NCI-H345 treated with DMSO at 0.1 percent for 48 hours (cell line): ENCODE measurements around the gene GPR78.

Source experiments
- DNase-seq: peaks from one replicate; lab custom pipeline; 2025; ENCODE audit not compliant: unreplicated experiment; lab: John Stamatoyannopoulos, UW

Gene GPR78, protein sequence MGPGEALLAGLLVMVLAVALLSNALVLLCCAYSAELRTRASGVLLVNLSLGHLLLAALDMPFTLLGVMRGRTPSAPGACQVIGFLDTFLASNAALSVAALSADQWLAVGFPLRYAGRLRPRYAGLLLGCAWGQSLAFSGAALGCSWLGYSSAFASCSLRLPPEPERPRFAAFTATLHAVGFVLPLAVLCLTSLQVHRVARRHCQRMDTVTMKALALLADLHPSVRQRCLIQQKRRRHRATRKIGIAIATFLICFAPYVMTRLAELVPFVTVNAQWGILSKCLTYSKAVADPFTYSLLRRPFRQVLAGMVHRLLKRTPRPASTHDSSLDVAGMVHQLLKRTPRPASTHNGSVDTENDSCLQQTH

DNA sequence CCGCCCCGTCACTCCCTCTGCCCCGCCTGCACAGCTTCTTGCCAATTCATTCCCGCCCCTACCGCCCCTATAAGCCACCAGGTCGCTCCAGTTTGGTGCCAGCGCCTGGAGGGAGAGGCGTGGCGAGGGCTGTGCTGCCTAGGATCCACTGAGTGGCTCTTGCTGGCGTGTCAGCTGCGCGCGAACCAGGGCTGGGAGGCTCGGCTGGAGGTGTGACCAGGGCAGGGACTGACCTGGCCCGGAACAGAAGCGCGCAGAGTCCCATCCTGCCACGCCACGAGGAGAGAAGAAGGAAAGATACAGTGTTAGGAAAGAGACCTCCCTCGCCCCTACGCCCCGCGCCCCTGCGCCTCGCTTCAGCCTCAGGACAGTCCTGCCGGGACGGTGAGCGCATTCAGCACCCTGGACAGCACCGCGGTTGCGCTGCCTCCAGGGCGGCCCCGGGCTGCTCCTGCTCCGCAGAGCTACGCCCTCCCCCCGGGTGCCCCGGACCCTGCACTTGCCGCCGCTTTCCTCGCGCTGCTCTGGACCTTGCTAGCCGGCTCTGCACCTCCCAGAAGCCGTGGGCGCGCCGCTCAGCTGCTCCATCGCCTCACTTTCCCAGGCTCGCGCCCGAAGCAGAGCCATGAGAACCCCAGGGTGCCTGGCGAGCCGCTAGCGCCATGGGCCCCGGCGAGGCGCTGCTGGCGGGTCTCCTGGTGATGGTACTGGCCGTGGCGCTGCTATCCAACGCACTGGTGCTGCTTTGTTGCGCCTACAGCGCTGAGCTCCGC, at the start of gene GPR78:
TSS of gene GPR78 (plus strand) at position 72 of the 773 bp plus-strand sequence. CDS start at position 663, 591 bp downstream.
- DNase-seq: no peak

DNA sequence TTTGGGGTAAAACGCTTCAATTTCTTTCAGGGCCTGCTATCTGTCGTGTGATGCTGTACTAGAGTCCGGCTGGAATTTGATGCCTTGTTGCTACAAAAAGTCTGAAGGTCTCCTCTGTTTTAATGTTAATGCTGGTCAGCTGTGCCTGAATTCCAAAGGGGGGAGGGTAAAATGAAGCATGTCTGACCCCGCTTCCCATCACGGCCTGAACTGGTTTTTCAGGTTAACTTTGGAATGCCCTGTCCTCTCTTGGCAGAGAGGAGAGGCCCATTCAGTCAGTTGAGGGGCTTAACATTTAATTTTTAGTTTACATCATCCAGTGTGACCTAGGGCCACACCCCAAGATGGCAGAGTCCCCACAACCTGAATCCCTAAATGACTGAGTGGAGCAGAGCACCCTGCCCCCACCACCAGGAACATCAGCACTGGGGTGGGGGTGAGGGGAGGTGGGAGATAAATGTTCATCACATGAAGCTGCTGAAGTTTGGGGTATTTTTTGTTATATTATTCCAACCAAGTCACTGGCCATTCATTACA, 47.9 kb upstream of the GPR78 start:
- no peak for DNase-seq

DNA sequence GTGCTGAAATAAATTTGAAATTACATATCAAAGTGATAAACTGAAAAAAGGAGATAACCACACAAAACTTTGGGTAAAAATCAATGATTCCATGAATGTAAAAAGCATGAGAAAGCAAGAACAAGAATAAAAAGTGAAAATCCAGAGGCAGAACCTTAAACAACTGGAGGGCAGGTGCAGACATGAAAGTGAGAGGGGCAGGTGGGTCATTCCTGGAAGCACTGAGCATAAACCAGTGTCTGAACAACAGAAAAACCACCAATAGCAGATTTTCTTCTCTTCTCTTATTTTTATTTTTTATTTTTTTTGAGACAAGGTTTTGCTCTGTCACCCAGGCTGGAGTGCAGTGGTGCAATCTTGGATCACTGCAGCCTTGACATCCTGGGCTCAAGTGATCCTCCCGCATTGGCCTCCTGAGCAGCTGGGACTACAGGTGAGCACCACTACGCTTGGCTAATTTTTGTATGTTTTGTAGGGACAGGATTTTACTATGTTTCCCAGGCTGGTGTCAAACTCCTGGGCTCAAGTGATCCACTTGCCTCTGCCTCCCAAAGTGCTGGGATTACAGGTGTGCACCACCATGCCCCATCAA, 46.8 kb upstream of the GPR78 start:
- no peak for DNase-seq

GRCh38 chr4:8534129-8534528, 46.1 kb upstream of the GPR78 start:
- no peak for DNase-seq

- DNase-seq: no peak
Observed at GRCh38 chr4:8534611-8535010, 45.6 kb upstream of the GPR78 start.

GRCh38 chr4:8536467-8536866, 43.7 kb upstream of the GPR78 start:
- DNase-seq: no peak

- no peak for DNase-seq
Observed at GRCh38 chr4:8537041-8537461, 43.1 kb upstream of the GPR78 start.

DNA sequence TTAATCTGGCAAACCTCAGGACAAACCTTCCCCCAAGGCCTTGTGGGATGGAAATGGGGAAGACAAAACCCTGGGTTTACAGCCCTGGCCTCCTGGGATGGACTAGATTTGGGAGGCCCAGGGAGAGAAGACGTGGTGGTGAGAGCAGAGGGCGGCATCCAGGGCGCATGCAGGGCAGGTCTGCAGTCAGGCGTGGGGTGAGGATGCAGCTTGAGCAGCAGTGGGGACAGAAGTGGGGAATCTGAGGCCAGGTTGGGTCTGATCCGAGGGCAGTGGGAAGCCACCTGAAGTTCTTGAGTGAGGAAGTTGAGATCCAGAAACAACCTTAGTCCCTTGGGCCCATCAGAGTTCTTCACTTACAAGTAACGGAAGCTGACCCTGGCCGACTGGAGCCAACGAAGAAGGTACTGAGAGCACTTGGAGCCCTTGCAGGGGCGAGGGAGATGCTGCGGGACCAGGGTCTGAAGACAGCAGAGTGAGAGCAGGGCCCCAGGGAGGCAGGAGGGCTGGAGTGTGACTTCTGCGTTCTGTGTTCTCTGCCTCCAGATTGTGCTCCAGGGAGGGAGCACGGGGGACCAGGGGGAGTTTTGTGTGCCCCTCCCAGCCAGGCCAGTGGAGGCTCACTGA, 42.0 kb upstream of the GPR78 start:
- no peak for DNase-seq

GRCh38 chr4:8538703-8539567, 41.3 kb upstream of the GPR78 start:
- DNase-seq: no peak

GRCh38 chr4:8539661-8540060, 40.5 kb upstream of the GPR78 start:
- DNase-seq: no peak

- no peak for DNase-seq
Observed at GRCh38 chr4:8540072-8540471, 40.1 kb upstream of the GPR78 start.

- no peak for DNase-seq
Observed at GRCh38 chr4:8540586-8540985, 39.6 kb upstream of the GPR78 start.

- no peak for DNase-seq
Observed at GRCh38 chr4:8540991-8541390, 39.2 kb upstream of the GPR78 start.

GRCh38 chr4:8541981-8542715, 38.0 kb upstream of the GPR78 start:
- DNase-seq: no peak

- no peak for DNase-seq
Observed at GRCh38 chr4:8542776-8543525, 37.2 kb upstream of the GPR78 start.

DNA sequence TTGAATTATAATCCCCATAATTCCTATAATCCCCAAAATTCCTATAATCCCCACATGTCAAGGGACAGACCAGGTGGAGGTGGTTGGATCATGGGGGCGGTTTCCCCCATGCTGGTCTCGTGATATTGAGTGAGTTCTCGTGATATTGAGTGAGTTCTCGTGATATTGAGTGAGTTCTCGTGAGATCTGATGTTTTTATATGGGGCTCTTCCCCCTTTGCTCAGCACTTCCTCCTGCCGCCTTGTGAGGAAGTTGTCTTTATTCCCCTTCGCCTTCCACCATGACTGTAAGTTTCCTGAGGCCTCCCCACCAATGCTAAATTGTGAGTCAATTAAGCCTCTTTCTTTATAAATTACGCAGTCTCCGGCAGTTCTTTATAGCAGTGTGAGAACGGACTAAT, 36.6 kb upstream of the GPR78 start:
- no peak for DNase-seq

DNA sequence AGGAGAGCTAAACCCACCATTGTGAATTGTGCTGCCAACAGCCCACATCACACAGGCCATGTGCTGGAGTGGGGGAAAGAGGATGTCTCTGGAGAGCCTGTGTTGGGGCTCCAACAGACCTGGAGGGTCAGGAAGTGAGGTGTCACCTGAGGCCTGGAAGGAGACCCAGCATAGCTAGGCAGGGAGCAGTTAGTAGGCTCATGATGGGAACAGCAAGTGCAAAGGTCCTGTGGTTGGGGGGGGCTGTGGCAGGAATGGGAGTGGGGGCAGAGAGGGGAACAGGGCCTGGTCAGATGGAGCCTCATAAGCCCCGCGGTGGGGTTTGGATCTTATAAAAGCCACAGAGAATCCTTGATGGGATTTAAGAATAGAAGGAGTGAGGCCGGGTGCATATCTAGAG, 35.9 kb upstream of the GPR78 start:
- no peak for DNase-seq

DNA sequence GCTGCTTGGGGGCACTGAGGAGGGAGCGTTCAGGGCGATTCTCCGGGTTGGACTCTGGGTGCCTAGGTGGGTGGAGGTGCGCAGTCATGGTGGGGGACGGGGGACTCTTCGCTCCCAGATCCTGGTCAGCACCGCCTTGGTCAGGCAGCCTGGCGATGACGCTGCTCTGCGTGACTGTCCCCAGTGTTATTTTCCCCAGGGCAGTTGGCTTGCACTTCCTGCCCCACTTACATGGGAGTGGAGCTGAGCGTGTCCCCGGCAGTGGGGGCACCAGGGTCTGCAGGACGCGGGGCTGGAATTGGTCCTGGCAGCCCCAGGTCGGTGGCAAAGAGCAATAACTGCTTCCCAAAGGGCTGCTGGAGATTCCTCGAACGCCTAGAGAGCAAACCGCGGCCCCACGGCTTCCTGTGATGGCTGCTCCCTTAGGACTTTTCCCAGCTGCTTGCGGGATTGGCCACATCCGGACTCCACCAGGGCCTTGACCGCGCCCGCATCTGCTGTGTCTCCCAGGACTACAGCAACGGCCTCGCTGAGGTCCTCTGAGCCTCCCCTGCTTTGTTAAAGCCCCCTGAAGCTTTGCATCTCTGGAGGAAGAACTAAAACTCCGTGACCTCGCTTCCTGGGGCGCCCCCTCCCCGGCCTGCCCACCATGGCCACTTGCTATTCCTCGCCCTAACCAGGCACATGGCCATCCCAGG, 35.3 kb upstream of the GPR78 start:
- no peak for DNase-seq

GRCh38 chr4:8545439-8545765, 34.8 kb upstream of the GPR78 start:
- DNase-seq: no peak
